T-helper 17 cell (primary cell): Measurements from ENCODE around the gene CUL2. TPM values are rescaled to one million over a fixed set of nuclear protein-coding genes. Genes with fewer than 3 reads are reported as not detected.
"Not testable (repeated sequence)": the region's sequence is repeated elsewhere in the genome, so short reads cannot be mapped to it uniquely, and the experiment has no call there.

Experiments
- ATAC-seq: fragments of 150-1000 bp; cut with Tn5 transposase; 2 replicates; pipeline ENCODE4 v1.10.0; 2021; ENCODE audit warnings: mild to moderate bottlenecking, moderate library complexity
- DNase-seq, 3 donors: peaks; one replicate each; pipeline versions ENCODE4 v3.0.0 to v3.0.0-alpha.2; 2020 to 2021
- H3K9me3 ChIP-seq: one replicate; pipeline ENCODE4 v1.7.0; 2013; ENCODE audit warnings: low read length, mild to moderate bottlenecking; ENCODE audit not compliant: control insufficient read depth, poor library complexity, severe bottlenecking
- H3K27ac Mint-ChIP-seq: one replicate; pipeline ENCODE4 v1.8.0; 2022; ENCODE audit warnings: mild to moderate bottlenecking, moderate library complexity, mixed read lengths
- H3K27me3 Mint-ChIP-seq: one replicate; pipeline ENCODE4 v1.8.0; 2022; ENCODE audit warnings: mixed read lengths
- H3K36me3 Mint-ChIP-seq: one replicate; pipeline ENCODE4 v1.8.0; 2022; ENCODE audit warnings: low read depth, mixed read lengths
- H3K4me1 Mint-ChIP-seq: one replicate; pipeline ENCODE4 v1.8.0; 2022; ENCODE audit warnings: mild to moderate bottlenecking, mixed read lengths
- H3K4me3 Mint-ChIP-seq: one replicate; pipeline ENCODE4 v1.8.0; 2022; ENCODE audit warnings: mild to moderate bottlenecking, moderate library complexity, mixed read lengths
- total RNA-seq, 4 donors: library from RNA in 2 of 4; stranded (reverse) in 2 of 4; gene quantifications; one replicate each; pipeline ENCODE4 v1.2.3 and lab custom pipeline; 2022 to 2026

CUL2 gene
- total RNA-seq, 2 donors from 2014 or later = 25.6 to 36.9 TPM

GRCh38 chr10:35063837-35064454 lies 26.2 kb downstream of the CUL2 start:
- DNase-seq (no peak), ATAC-seq (no peak)
- Mint-ChIP-seq H3K4me1 (peaks cover 2% of the 10 kb centered on the region), H3K4me3 (no peak overlapping the region), H3K36me3 (no peaks in the 10 kb centered on the region), H3K27ac (no peak overlapping the region), H3K27me3 (no peaks in the 10 kb centered on the region)
- H3K9me3 ChIP-seq = no peaks in the 10 kb centered on the region

- DNase-seq (no peak), ATAC-seq (no peak)
- peaks cover 9% of the 10 kb centered on the region for H3K36me3 Mint-ChIP-seq
- H3K4me3 Mint-ChIP-seq = no peak overlapping the region
- H3K27ac Mint-ChIP-seq = peak overlapping the region; percentile 80
- H3K4me1 Mint-ChIP-seq = peaks cover 8% of the 10 kb centered on the region
- no peaks in the 10 kb centered on the region for H3K9me3 ChIP-seq
- H3K27me3 Mint-ChIP-seq = no peaks in the 10 kb centered on the region
Measured at GRCh38 chr10:35059481-35059880, 30.7 kb downstream of the CUL2 start.

- Mint-ChIP-seq H3K27me3 (no peaks in the 10 kb centered on the region), H3K36me3 (peaks cover 9% of the 10 kb centered on the region), H3K4me1 (peaks cover 8% of the 10 kb centered on the region), H3K27ac (no peak overlapping the region), H3K4me3 (no peak overlapping the region)
- no peak for DNase-seq
- no peak for ATAC-seq
- H3K9me3 ChIP-seq = no peaks in the 10 kb centered on the region
Measured at GRCh38 chr10:35058686-35059085, 31.5 kb downstream of the CUL2 start.

- DNase-seq (no peak), ATAC-seq (no peak)
- H3K27me3 Mint-ChIP-seq = no peaks in the 10 kb centered on the region
- H3K36me3 Mint-ChIP-seq = peaks cover 9% of the 10 kb centered on the region
- H3K4me1 Mint-ChIP-seq = peaks cover 8% of the 10 kb centered on the region
- no peak overlapping the region for H3K27ac Mint-ChIP-seq
- no peak overlapping the region for H3K4me3 Mint-ChIP-seq
- H3K9me3 ChIP-seq = no peaks in the 10 kb centered on the region
Measured at GRCh38 chr10:35058134-35058533, 32.0 kb downstream of the CUL2 start.

GRCh38 chr10:35056686-35057085 lies 33.5 kb downstream of the CUL2 start:
- Mint-ChIP-seq H3K36me3 (peaks cover 9% of the 10 kb centered on the region), H3K4me3 (no peak overlapping the region), H3K4me1 (peaks cover 8% of the 10 kb centered on the region), H3K27me3 (no peaks in the 10 kb centered on the region), H3K27ac (peak overlapping the region; percentile 54)
- no peak for ATAC-seq
- DNase-seq = no peak
- no peaks in the 10 kb centered on the region for H3K9me3 ChIP-seq

GRCh38 chr10:35056133-35056532 lies 34.0 kb downstream of the CUL2 start:
- no peaks in the 10 kb centered on the region for H3K9me3 ChIP-seq
- Mint-ChIP-seq H3K27ac (peak overlapping the region; percentile 62), H3K36me3 (peaks cover 9% of the 10 kb centered on the region), H3K4me3 (no peak overlapping the region), H3K4me1 (peaks cover 8% of the 10 kb centered on the region), H3K27me3 (no peaks in the 10 kb centered on the region)
- DNase-seq (no peak), ATAC-seq (no peak)

GRCh38 chr10:35050568-35050967 lies 39.6 kb downstream of the CUL2 start:
- no peak overlapping the region for H3K27ac Mint-ChIP-seq
- ATAC-seq = no peak
- peaks cover 2% of the 10 kb centered on the region for H3K36me3 Mint-ChIP-seq
- H3K4me1 Mint-ChIP-seq = peaks cover 12% of the 10 kb centered on the region
- H3K27me3 Mint-ChIP-seq = no peaks in the 10 kb centered on the region
- no peak for DNase-seq
- H3K9me3 ChIP-seq = no peaks in the 10 kb centered on the region
- no peak overlapping the region for H3K4me3 Mint-ChIP-seq

- ATAC-seq = no peak
- peak overlapping the region; percentile 65 for H3K27ac Mint-ChIP-seq
Measured at GRCh38 chr10:35046074-35046473, 44.1 kb downstream of the CUL2 start.

GRCh38 chr10:35045275-35045674 lies 44.9 kb downstream of the CUL2 start:
- not testable (repeated sequence) for H3K36me3 Mint-ChIP-seq, H3K9me3 ChIP-seq, H3K27me3 Mint-ChIP-seq, H3K4me3 Mint-ChIP-seq, DNase-seq, ATAC-seq, H3K27ac Mint-ChIP-seq
- H3K4me1 Mint-ChIP-seq = peaks cover 10% of the 10 kb centered on the region

More at GRCh38 chr10:35046074-35046473, 44.1 kb downstream of the CUL2 start:
- no peaks in the 10 kb centered on the region for H3K9me3 ChIP-seq
- no peak for DNase-seq
- Mint-ChIP-seq H3K27me3 (no peaks in the 10 kb centered on the region), H3K36me3 (peaks cover 4% of the 10 kb centered on the region), H3K4me1 (peaks cover 12% of the 10 kb centered on the region), H3K4me3 (no peak overlapping the region)

GRCh38 chr10:35043796-35044344 lies 46.3 kb downstream of the CUL2 start:
- no peak for DNase-seq
- Mint-ChIP-seq H3K36me3 (peaks cover 5% of the 10 kb centered on the region), H3K27ac (peak overlapping the region; percentile 85), H3K4me1 (peaks cover 7% of the 10 kb centered on the region), H3K4me3 (no peak overlapping the region), H3K27me3 (no peaks in the 10 kb centered on the region)
- ATAC-seq = no peak
- H3K9me3 ChIP-seq = no peaks in the 10 kb centered on the region

- Mint-ChIP-seq H3K27ac (peak overlapping the region; percentile 85), H3K4me1 (peaks cover 7% of the 10 kb centered on the region), H3K36me3 (peaks cover 5% of the 10 kb centered on the region), H3K27me3 (no peaks in the 10 kb centered on the region), H3K4me3 (no peak overlapping the region)
- ATAC-seq (no peak), DNase-seq (no peak)
- H3K9me3 ChIP-seq = no peaks in the 10 kb centered on the region
Measured at GRCh38 chr10:35042783-35043182, 47.4 kb downstream of the CUL2 start.

GRCh38 chr10:35041502-35041879 lies 48.6 kb downstream of the CUL2 start:
- peak overlapping the region; percentile 85 for H3K27ac Mint-ChIP-seq
- no peaks in the 10 kb centered on the region for H3K27me3 Mint-ChIP-seq
- no peaks in the 10 kb centered on the region for H3K9me3 ChIP-seq
- DNase-seq (no peak), ATAC-seq (no peak)
- H3K36me3 Mint-ChIP-seq = peaks cover 5% of the 10 kb centered on the region
- H3K4me3 Mint-ChIP-seq = no peak overlapping the region
- peaks cover 10% of the 10 kb centered on the region for H3K4me1 Mint-ChIP-seq

GRCh38 chr10:35040760-35041501 lies 49.2 kb downstream of the CUL2 start:
- Mint-ChIP-seq H3K36me3 (peaks cover 5% of the 10 kb centered on the region), H3K27me3 (no peaks in the 10 kb centered on the region), H3K27ac (peak overlapping the region; percentile 24), H3K4me3 (no peak overlapping the region), H3K4me1 (peaks cover 11% of the 10 kb centered on the region)
- DNase-seq (no peak), ATAC-seq (no peak)
- H3K9me3 ChIP-seq = no peaks in the 10 kb centered on the region
